Astrocyte of the cerebellum (primary cell): ENCODE measurements around the gene POLD2.

Source experiments
- DNase-seq: peaks from one replicate; pipeline ENCODE4 v3.0.0-alpha.2; 2011; ENCODE audit warnings: low read depth
- H3K4me3 ChIP-seq: 2 replicates; pipeline ENCODE4 v1.5.1; 2011; ENCODE audit warnings: mild to moderate bottlenecking, low read depth, low read length, moderate library complexity
- CTCF ChIP-seq: IDR thresholded peaks from 2 replicates; pipeline ENCODE4 v1.5.1; 2012; ENCODE audit warnings: low read length, low read depth, moderate library complexity, mild to moderate bottlenecking; ENCODE audit errors: missing control alignments
- in situ Hi-C: cut with HindIII; loops from 2 replicates; pipeline ENCODE4 v1.10.0; 2017; ENCODE audit warnings: low sequenced_read_pairs

POLD2 gene

GRCh38 chr7:44096326-44096881 is 26.9 kb downstream of the POLD2 start:
- in situ Hi-C loops = no loop called here
- TF ChIP-seq CTCF = no peak
- H3K4me3 ChIP-seq = no peak overlapping the region
- DNase-seq = no peak

- no peak overlapping the region for H3K4me3 ChIP-seq
- no peak for DNase-seq
- no peak for TF ChIP-seq CTCF
- in situ Hi-C loops = no loop called here
Measured at GRCh38 chr7:44095781-44096180, 27.6 kb downstream of the POLD2 start.

GRCh38 chr7:44094883-44095592 is 28.3 kb downstream of the POLD2 start:
- DNase-seq = no peak
- no peak for TF ChIP-seq CTCF
- in situ Hi-C loops = no loop called here

GRCh38 chr7:44094365-44094764 is 29.0 kb downstream of the POLD2 start:
- in situ Hi-C loops = no loop called here
- no peak for DNase-seq
- H3K4me3 ChIP-seq = no peak overlapping the region
- no peak for TF ChIP-seq CTCF

More at GRCh38 chr7:44094883-44095592, 28.3 kb downstream of the POLD2 start:
- H3K4me3 ChIP-seq = no peak overlapping the region

GRCh38 chr7:44093102-44093641 is 30.2 kb downstream of the POLD2 start:
- in situ Hi-C loops = no loop called here
- no peak overlapping the region for H3K4me3 ChIP-seq
- no peak for DNase-seq
- no peak for TF ChIP-seq CTCF

GRCh38 chr7:44087911-44088838 is 35.2 kb downstream of the POLD2 start:
- no peak for TF ChIP-seq CTCF
- no peak overlapping the region for H3K4me3 ChIP-seq
- peak; percentile 82 for DNase-seq
- in situ Hi-C loops = no loop called here
